HepG2 (cell line): ENCODE results near the gene BTAF1. TPM values are rescaled to one million over a fixed set of nuclear protein-coding genes. Genes with fewer than 3 reads are reported as not detected.

ENCODE experiments used
- ASH2L ChIP-seq: fragments of 300-600, 200-600 bp; sonication (generic); IDR thresholded peaks from 2 replicates; pipeline ENCODE4 v1.7.0; 2017; ENCODE audit warnings: low read depth, mild to moderate bottlenecking, moderate library complexity, mixed read lengths, low read length; ENCODE audit not compliant: insufficient read length
- BORCS8-MEF2B ChIP-seq: sonication (generic); formaldehyde crosslinking; IDR thresholded peaks from 2 replicates; pipeline ENCODE4 v1.8.0; 2022; ENCODE audit warnings: mild to moderate bottlenecking, missing genetic modification reagents
- CHD2 ChIP-seq: IDR thresholded peaks from 2 replicates; pipeline ENCODE4 v1.6.1; 2011; ENCODE audit warnings: low read depth, low read length, improper control_type of control experiment
- NCOA2 ChIP-seq: sonication (generic); formaldehyde crosslinking; IDR thresholded peaks from 2 replicates; pipeline ENCODE4 v1.8.0; 2022; ENCODE audit warnings: inconsistent platforms
- ZMYM3 ChIP-seq: sonication (generic); formaldehyde crosslinking; IDR thresholded peaks from 2 replicates; pipeline ENCODE4 v1.5.1; 2020; ENCODE audit warnings: mild to moderate bottlenecking, missing genetic modification reagents
- ZNF549 ChIP-seq: sonication (generic); formaldehyde crosslinking; IDR thresholded peaks from 2 replicates; pipeline ENCODE4 v1.5.0; 2020; ENCODE audit warnings: missing genetic modification reagents
- polyA plus RNA-seq, 8 experiments: library from polyadenylated mRNA; depleted of rRNA in 3 of 8; stranded (reverse) in 7 of 8; unstranded in 1 of 8; fragments of >200 nt; fragmentation: Illumina TruSeq in 4 of 8; extraction: Trizol in 4 of 8; gene quantifications; 2 replicates each; pipeline versions ENCODE4 v1.2.1 to v1.2.3, GENCODE V29; 2011 to 2016; ENCODE audit warnings: low read depth in 4 of 8, missing spikeins in 1 of 8, mixed read lengths in 1 of 8; ENCODE audit not compliant: insufficient read depth in 1 of 8
- total RNA-seq, 5 experiments: library from RNA; depleted of rRNA; stranded (reverse); fragments of >200 nt; fragmentation: Illumina TruSeq; extraction: Trizol; gene quantifications; 2 replicates each; pipeline ENCODE4 v1.2.3, GENCODE V29; 2016; ENCODE audit warnings: low read depth in 1 of 5
- TF ChIP-seq, protein P1 (sequence below): sonication (generic); formaldehyde crosslinking; IDR thresholded peaks from 2 replicates; pipeline ENCODE4 v1.5.1; 2020; ENCODE audit warnings: mild to moderate bottlenecking, missing genetic modification reagents, moderate library complexity
- TF ChIP-seq, protein P2 (sequence below): sonication (generic); formaldehyde crosslinking; IDR thresholded peaks from 2 replicates; pipeline ENCODE4 v1.9.0; 2021; ENCODE audit warnings: missing genetic modification reagents, borderline replicate concordance
- TF ChIP-seq, protein P3 (sequence below): sonication (generic); formaldehyde crosslinking; IDR thresholded peaks from 2 replicates; pipeline ENCODE4 v1.4.0; 2020; ENCODE audit warnings: missing genetic modification reagents
- TF ChIP-seq, protein P4 (sequence below): sonication (generic); formaldehyde crosslinking; IDR thresholded peaks from 2 replicates; pipeline ENCODE4 v1.5.1; 2020; ENCODE audit warnings: missing genetic modification reagents, mild to moderate bottlenecking, borderline replicate concordance
- TF ChIP-seq, protein P5 (sequence below): sonication (generic); formaldehyde crosslinking; IDR thresholded peaks from 2 replicates; pipeline ENCODE4 v1.8.0; 2023; ENCODE audit warnings: mild to moderate bottlenecking, missing genetic modification reagents
- TF ChIP-seq, protein P6 (sequence below): sonication (generic); formaldehyde crosslinking; IDR thresholded peaks from 2 replicates; pipeline ENCODE4 v1.4.0; 2020; ENCODE audit warnings: mild to moderate bottlenecking, missing genetic modification reagents

Gene BTAF1
- total and polyA plus RNA-seq, 2 of the 13 experiments (the other 11 are each of a cell fraction or from before 2014, with no cell fraction given), result 38.6 to 54.1 TPM

DNA sequence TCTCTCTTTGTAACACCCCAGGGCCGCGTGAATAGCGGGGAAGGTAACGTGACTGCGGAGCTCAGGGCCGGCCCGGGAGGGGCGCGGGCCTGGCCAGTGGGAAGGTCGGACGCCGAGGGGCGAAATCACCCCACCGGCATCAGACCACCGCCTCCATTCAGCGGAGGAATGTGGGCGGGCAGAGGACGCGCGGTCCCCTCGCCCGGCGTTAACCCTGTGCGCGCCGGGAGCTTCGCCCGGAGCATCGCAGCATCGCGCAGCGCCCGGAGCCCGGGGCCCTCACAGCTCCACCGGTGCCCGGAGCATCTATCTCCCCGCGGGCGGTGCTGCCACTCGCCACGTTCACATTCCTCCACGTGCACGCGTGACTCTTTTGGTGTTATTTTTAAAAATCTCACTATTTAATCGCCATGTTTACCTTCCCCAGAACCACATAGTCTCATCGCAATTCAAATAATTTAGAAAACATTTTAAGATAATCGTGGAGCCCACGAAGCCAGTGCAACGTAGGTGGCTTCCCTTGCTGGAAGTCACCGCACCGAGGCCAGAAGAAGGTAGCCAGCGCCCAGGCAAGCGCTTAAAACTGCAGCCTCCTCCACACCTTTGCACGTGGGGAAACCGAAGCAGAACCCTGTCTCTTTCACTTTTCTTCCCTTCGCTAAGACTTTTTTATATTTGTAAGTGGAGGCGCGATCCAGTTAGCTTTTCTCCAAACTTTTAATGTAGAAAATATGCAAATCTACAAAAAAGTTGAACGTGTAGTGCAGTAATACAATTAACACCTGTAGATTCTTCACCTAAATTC is 36.1 kb upstream of the BTAF1 start (continued):
- TF ChIP-seq, protein P1, sequence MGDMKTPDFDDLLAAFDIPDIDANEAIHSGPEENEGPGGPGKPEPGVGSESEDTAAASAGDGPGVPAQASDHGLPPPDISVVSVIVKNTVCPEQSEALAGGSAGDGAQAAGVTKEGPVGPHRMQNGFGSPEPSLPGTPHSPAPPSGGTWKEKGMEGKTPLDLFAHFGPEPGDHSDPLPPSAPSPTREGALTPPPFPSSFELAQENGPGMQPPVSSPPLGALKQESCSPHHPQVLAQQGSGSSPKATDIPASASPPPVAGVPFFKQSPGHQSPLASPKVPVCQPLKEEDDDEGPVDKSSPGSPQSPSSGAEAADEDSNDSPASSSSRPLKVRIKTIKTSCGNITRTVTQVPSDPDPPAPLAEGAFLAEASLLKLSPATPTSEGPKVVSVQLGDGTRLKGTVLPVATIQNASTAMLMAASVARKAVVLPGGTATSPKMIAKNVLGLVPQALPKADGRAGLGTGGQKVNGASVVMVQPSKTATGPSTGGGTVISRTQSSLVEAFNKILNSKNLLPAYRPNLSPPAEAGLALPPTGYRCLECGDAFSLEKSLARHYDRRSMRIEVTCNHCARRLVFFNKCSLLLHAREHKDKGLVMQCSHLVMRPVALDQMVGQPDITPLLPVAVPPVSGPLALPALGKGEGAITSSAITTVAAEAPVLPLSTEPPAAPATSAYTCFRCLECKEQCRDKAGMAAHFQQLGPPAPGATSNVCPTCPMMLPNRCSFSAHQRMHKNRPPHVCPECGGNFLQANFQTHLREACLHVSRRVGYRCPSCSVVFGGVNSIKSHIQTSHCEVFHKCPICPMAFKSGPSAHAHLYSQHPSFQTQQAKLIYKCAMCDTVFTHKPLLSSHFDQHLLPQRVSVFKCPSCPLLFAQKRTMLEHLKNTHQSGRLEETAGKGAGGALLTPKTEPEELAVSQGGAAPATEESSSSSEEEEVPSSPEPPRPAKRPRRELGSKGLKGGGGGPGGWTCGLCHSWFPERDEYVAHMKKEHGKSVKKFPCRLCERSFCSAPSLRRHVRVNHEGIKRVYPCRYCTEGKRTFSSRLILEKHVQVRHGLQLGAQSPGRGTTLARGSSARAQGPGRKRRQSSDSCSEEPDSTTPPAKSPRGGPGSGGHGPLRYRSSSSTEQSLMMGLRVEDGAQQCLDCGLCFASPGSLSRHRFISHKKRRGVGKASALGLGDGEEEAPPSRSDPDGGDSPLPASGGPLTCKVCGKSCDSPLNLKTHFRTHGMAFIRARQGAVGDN, result peak; percentile 93
- TF ChIP-seq, protein P2, sequence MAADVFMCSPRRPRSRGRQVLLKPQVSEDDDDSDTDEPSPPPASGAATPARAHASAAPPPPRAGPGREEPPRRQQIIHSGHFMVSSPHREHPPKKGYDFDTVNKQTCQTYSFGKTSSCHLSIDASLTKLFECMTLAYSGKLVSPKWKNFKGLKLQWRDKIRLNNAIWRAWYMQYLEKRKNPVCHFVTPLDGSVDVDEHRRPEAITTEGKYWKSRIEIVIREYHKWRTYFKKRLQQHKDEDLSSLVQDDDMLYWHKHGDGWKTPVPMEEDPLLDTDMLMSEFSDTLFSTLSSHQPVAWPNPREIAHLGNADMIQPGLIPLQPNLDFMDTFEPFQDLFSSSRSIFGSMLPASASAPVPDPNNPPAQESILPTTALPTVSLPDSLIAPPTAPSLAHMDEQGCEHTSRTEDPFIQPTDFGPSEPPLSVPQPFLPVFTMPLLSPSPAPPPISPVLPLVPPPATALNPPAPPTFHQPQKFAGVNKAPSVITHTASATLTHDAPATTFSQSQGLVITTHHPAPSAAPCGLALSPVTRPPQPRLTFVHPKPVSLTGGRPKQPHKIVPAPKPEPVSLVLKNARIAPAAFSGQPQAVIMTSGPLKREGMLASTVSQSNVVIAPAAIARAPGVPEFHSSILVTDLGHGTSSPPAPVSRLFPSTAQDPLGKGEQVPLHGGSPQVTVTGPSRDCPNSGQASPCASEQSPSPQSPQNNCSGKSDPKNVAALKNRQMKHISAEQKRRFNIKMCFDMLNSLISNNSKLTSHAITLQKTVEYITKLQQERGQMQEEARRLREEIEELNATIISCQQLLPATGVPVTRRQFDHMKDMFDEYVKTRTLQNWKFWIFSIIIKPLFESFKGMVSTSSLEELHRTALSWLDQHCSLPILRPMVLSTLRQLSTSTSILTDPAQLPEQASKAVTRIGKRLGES (CRISPR knock-in tag), result 0 out of 2 replicates have a peak, but pooled peaks have one; percentile 26
- peak; percentile 59; the same call in 1 of the 2 replicates for TF ChIP-seq ZMYM3 (CRISPR knock-in tag)
- TF ChIP-seq, protein P3, sequence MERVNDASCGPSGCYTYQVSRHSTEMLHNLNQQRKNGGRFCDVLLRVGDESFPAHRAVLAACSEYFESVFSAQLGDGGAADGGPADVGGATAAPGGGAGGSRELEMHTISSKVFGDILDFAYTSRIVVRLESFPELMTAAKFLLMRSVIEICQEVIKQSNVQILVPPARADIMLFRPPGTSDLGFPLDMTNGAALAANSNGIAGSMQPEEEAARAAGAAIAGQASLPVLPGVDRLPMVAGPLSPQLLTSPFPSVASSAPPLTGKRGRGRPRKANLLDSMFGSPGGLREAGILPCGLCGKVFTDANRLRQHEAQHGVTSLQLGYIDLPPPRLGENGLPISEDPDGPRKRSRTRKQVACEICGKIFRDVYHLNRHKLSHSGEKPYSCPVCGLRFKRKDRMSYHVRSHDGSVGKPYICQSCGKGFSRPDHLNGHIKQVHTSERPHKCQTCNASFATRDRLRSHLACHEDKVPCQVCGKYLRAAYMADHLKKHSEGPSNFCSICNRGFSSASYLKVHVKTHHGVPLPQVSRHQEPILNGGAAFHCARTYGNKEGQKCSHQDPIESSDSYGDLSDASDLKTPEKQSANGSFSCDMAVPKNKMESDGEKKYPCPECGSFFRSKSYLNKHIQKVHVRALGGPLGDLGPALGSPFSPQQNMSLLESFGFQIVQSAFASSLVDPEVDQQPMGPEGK (CRISPR knock-in tag), result peak; percentile 62
- TF ChIP-seq CHD2, result 0 out of 2 replicates have a peak, but pooled peaks have one; percentile 19
- TF ChIP-seq, protein P4, sequence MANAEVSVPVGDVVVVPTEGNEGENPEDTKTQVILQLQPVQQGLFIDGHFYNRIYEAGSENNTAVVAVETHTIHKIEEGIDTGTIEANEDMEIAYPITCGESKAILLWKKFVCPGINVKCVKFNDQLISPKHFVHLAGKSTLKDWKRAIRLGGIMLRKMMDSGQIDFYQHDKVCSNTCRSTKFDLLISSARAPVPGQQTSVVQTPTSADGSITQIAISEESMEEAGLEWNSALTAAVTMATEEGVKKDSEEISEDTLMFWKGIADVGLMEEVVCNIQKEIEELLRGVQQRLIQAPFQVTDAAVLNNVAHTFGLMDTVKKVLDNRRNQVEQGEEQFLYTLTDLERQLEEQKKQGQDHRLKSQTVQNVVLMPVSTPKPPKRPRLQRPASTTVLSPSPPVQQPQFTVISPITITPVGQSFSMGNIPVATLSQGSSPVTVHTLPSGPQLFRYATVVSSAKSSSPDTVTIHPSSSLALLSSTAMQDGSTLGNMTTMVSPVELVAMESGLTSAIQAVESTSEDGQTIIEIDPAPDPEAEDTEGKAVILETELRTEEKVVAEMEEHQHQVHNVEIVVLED, result peak; percentile 46; the same call in 1 of the 2 replicates
- TF ChIP-seq, protein P5, sequence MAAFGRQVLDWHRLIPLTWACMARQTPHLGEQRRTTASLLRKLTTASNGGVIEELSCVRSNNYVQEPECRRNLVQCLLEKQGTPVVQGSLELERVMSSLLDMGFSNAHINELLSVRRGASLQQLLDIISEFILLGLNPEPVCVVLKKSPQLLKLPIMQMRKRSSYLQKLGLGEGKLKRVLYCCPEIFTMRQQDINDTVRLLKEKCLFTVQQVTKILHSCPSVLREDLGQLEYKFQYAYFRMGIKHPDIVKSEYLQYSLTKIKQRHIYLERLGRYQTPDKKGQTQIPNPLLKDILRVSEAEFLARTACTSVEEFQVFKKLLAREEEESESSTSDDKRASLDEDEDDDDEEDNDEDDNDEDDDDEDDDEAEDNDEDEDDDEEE, result peak; percentile 92
- no peak for TF ChIP-seq ZNF549 (CRISPR knock-in tag)
- TF ChIP-seq, protein P6, sequence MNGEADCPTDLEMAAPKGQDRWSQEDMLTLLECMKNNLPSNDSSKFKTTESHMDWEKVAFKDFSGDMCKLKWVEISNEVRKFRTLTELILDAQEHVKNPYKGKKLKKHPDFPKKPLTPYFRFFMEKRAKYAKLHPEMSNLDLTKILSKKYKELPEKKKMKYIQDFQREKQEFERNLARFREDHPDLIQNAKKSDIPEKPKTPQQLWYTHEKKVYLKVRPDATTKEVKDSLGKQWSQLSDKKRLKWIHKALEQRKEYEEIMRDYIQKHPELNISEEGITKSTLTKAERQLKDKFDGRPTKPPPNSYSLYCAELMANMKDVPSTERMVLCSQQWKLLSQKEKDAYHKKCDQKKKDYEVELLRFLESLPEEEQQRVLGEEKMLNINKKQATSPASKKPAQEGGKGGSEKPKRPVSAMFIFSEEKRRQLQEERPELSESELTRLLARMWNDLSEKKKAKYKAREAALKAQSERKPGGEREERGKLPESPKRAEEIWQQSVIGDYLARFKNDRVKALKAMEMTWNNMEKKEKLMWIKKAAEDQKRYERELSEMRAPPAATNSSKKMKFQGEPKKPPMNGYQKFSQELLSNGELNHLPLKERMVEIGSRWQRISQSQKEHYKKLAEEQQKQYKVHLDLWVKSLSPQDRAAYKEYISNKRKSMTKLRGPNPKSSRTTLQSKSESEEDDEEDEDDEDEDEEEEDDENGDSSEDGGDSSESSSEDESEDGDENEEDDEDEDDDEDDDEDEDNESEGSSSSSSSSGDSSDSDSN (CRISPR knock-in tag), result peak; percentile 72
- peak; percentile 73; the same call in 1 of the 2 replicates for TF ChIP-seq BORCS8-MEF2B (CRISPR knock-in tag)
- TF ChIP-seq NCOA2 (CRISPR knock-in tag), result peak; percentile 56; the same call in 1 of the 2 replicates
- TF ChIP-seq ASH2L, result no peak
